ENCODE measurements around the gene ECHS1.
"Not testable (repeated sequence)": the region's sequence is repeated elsewhere in the genome, so short reads cannot be mapped to it uniquely, and the experiment has no call there.

The ECHS1 gene

GRCh38 chr10:133379801-133380666, 6.9 kb upstream of the ECHS1 start:
- Mint-ChIP-seq H3K36me3 (ENCODE audit: insufficient read depth) (peaks cover 10% of the 10 kb centered on the region), H3K27ac (ENCODE audit: low read depth) (no peak overlapping the region), H3K27me3 (no peaks in the 10 kb centered on the region), H3K9me3 (no peaks in the 10 kb centered on the region), H3K4me1 (peaks cover 5% of the 10 kb centered on the region), H3K4me3 (peak overlapping the region; percentile 76)
- DNase-seq (ENCODE audit: low spot score in 2 of 2): no peak
- no peak for ATAC-seq (replicated peaks; ENCODE audit: extremely low read depth, poor library complexity, severe bottlenecking)

GRCh38 chr10:133379152-133379800, 6.1 kb upstream of the ECHS1 start, which contains the start of gene PAOX:
Gene PAOX (plus strand): TSS chr10:133379262. CDS start chr10:133379317, 55 bp downstream.
- Mint-ChIP-seq H3K27me3 (no peaks in the 10 kb centered on the region), H3K4me3 (peak within 1 kb of the TSS; percentile 76), H3K36me3 (ENCODE audit: insufficient read depth) (peaks cover 9% of the 10 kb centered on the region), H3K4me1 (peaks cover 5% of the 10 kb centered on the region), H3K27ac (ENCODE audit: low read depth) (no peak within 1 kb of the TSS), H3K9me3 (no peaks in the 10 kb centered on the region)
- peak; percentile 67 for ATAC-seq (replicated peaks; ENCODE audit: extremely low read depth, poor library complexity, severe bottlenecking)
- DNase-seq (ENCODE audit: low spot score in 2 of 2): peak in 1 of 2 donors; percentile 36

- H3K9me3 Mint-ChIP-seq: no peaks in the 10 kb centered on the region
- peaks cover 11% of the 10 kb centered on the region for H3K36me3 Mint-ChIP-seq (ENCODE audit: insufficient read depth)
- peak in 1 of 2 donors; percentile 39 for DNase-seq (ENCODE audit: low spot score in 2 of 2)
- peak; percentile 55 for ATAC-seq (replicated peaks; ENCODE audit: extremely low read depth, poor library complexity, severe bottlenecking)
- H3K27ac Mint-ChIP-seq (ENCODE audit: low read depth): no peak overlapping the region
- no peaks in the 10 kb centered on the region for H3K27me3 Mint-ChIP-seq
- peaks cover 11% of the 10 kb centered on the region for H3K4me1 Mint-ChIP-seq
- H3K4me3 Mint-ChIP-seq: peak overlapping the region; percentile 71
Observed at GRCh38 chr10:133378251-133379096, 5.3 kb upstream of the ECHS1 start.

GRCh38 chr10:133377818-133378250, 4.7 kb upstream of the ECHS1 start:
- no peak overlapping the region for H3K27ac Mint-ChIP-seq (ENCODE audit: low read depth)
- H3K9me3 Mint-ChIP-seq: no peaks in the 10 kb centered on the region
- H3K36me3 Mint-ChIP-seq (ENCODE audit: insufficient read depth): peaks cover 11% of the 10 kb centered on the region
- H3K4me3 Mint-ChIP-seq: peak overlapping the region; percentile 71
- DNase-seq (ENCODE audit: low spot score in 2 of 2) (no peak), ATAC-seq (replicated peaks; ENCODE audit: extremely low read depth, poor library complexity, severe bottlenecking) (no peak)
- peaks cover 11% of the 10 kb centered on the region for H3K4me1 Mint-ChIP-seq
- H3K27me3 Mint-ChIP-seq: no peaks in the 10 kb centered on the region

GRCh38 chr10:133377025-133377817, 4.1 kb upstream of the ECHS1 start:
- no peak for DNase-seq (ENCODE audit: low spot score in 2 of 2)
- no peaks in the 10 kb centered on the region for H3K27me3 Mint-ChIP-seq
- no peak for ATAC-seq (replicated peaks; ENCODE audit: extremely low read depth, poor library complexity, severe bottlenecking)
- H3K36me3 Mint-ChIP-seq (ENCODE audit: insufficient read depth): peaks cover 10% of the 10 kb centered on the region
- H3K4me3 Mint-ChIP-seq: peak overlapping the region; percentile 71
- H3K27ac Mint-ChIP-seq (ENCODE audit: low read depth): no peak overlapping the region
- H3K4me1 Mint-ChIP-seq: peaks cover 11% of the 10 kb centered on the region
- H3K9me3 Mint-ChIP-seq: no peaks in the 10 kb centered on the region

GRCh38 chr10:133376183-133376582, 3.0 kb upstream of the ECHS1 start:
- not testable (repeated sequence) for ATAC-seq (replicated peaks; ENCODE audit: extremely low read depth, poor library complexity, severe bottlenecking); H3K27me3 Mint-ChIP-seq; H3K9me3 Mint-ChIP-seq; H3K36me3 Mint-ChIP-seq (ENCODE audit: insufficient read depth); H3K27ac Mint-ChIP-seq (ENCODE audit: low read depth); DNase-seq (ENCODE audit: low spot score in 2 of 2); H3K4me1 Mint-ChIP-seq
- H3K4me3 Mint-ChIP-seq: peak overlapping the region; percentile 71

- Mint-ChIP-seq H3K36me3 (ENCODE audit: insufficient read depth) (peaks cover 9% of the 10 kb centered on the region), H3K27ac (ENCODE audit: low read depth) (no peak overlapping the region), H3K4me3 (peak overlapping the region; percentile 77), H3K9me3 (no peaks in the 10 kb centered on the region), H3K27me3 (no peaks in the 10 kb centered on the region), H3K4me1 (peaks cover 6% of the 10 kb centered on the region)
- DNase-seq (ENCODE audit: low spot score in 2 of 2): no peak
- no peak for ATAC-seq (replicated peaks; ENCODE audit: extremely low read depth, poor library complexity, severe bottlenecking)
Observed at GRCh38 chr10:133375357-133376115, 2.4 kb upstream of the ECHS1 start.

GRCh38 chr10:133372507-133372906, 647 bp downstream of the ECHS1 start:
- Mint-ChIP-seq H3K9me3 (no peaks in the 10 kb centered on the region), H3K36me3 (ENCODE audit: insufficient read depth) (peaks cover 14% of the 10 kb centered on the region), H3K27me3 (no peaks in the 10 kb centered on the region), H3K4me3 (peak overlapping the region; percentile 76), H3K4me1 (peaks cover 6% of the 10 kb centered on the region), H3K27ac (ENCODE audit: low read depth) (no peak overlapping the region)
- ATAC-seq (replicated peaks; ENCODE audit: extremely low read depth, poor library complexity, severe bottlenecking): no peak
- DNase-seq (ENCODE audit: low spot score in 2 of 2): no peak

- Mint-ChIP-seq H3K36me3 (ENCODE audit: insufficient read depth) (peaks cover 16% of the 10 kb centered on the region), H3K4me3 (peak overlapping the region; percentile 76), H3K9me3 (no peaks in the 10 kb centered on the region), H3K27ac (ENCODE audit: low read depth) (no peak overlapping the region), H3K27me3 (no peaks in the 10 kb centered on the region), H3K4me1 (peaks cover 6% of the 10 kb centered on the region)
- DNase-seq (ENCODE audit: low spot score in 2 of 2): no peak
- no peak for ATAC-seq (replicated peaks; ENCODE audit: extremely low read depth, poor library complexity, severe bottlenecking)
Observed at GRCh38 chr10:133370030-133370786, 2.9 kb downstream of the ECHS1 start.

- no peak for ATAC-seq (replicated peaks; ENCODE audit: extremely low read depth, poor library complexity, severe bottlenecking)
- peak overlapping the region; percentile 74 for H3K27ac Mint-ChIP-seq (ENCODE audit: low read depth)
Observed at GRCh38 chr10:133368153-133368552, 5.0 kb downstream of the ECHS1 start.

GRCh38 chr10:133367461-133367860, 5.7 kb downstream of the ECHS1 start:
- not testable (repeated sequence) for H3K4me3 Mint-ChIP-seq; H3K4me1 Mint-ChIP-seq; H3K9me3 Mint-ChIP-seq; H3K27me3 Mint-ChIP-seq; DNase-seq (ENCODE audit: low spot score in 2 of 2); ATAC-seq (replicated peaks; ENCODE audit: extremely low read depth, poor library complexity, severe bottlenecking)
- Mint-ChIP-seq H3K27ac (ENCODE audit: low read depth) (peak overlapping the region; percentile 74), H3K36me3 (ENCODE audit: insufficient read depth) (peaks cover 17% of the 10 kb centered on the region)

More at GRCh38 chr10:133368153-133368552, 5.0 kb downstream of the ECHS1 start:
- Mint-ChIP-seq H3K36me3 (ENCODE audit: insufficient read depth) (peaks cover 17% of the 10 kb centered on the region), H3K4me3 (no peak overlapping the region), H3K4me1 (no peaks in the 10 kb centered on the region), H3K27me3 (no peaks in the 10 kb centered on the region), H3K9me3 (no peaks in the 10 kb centered on the region)
- DNase-seq (ENCODE audit: low spot score in 2 of 2): no peak
